Astrocyte (in vitro differentiated cells and primary cell): ENCODE measurements around the gene SMC6. TPM values are rescaled to one million over a fixed set of nuclear protein-coding genes. Genes with fewer than 3 reads are reported as not detected.

Source experiments
- DNase-seq: peaks from one replicate; pipeline ENCODE4 v3.0.0-alpha.2; 2010; ENCODE audit warnings: low read depth
- FAIRE-seq: peaks from 2 replicates; lab custom pipeline; 2011; peaks lifted over from hg19 to GRCh38; lab: Jason Lieb, UNC
- H2AFZ ChIP-seq: 2 replicates; pipeline ENCODE4 v1.6.0; 2012; ENCODE audit warnings: low read depth, low read length, inconsistent platforms
- H3K27ac ChIP-seq: 2 replicates; pipeline ENCODE4 v1.5.1; 2011; ENCODE audit warnings: low read depth, low read length, inconsistent platforms
- H3K27me3 ChIP-seq: 2 replicates; pipeline ENCODE4 v1.6.0; 2011; ENCODE audit warnings: low read length, inconsistent platforms; ENCODE audit not compliant: insufficient read depth
- H3K36me3 ChIP-seq: 2 replicates; pipeline ENCODE4 v1.5.1; 2011; ENCODE audit warnings: low read length, inconsistent platforms; ENCODE audit not compliant: insufficient read depth
- H3K4me1 ChIP-seq: 2 replicates; pipeline ENCODE4 v1.5.1; 2011; ENCODE audit warnings: low read length, inconsistent platforms; ENCODE audit not compliant: insufficient read depth
- H3K4me2 ChIP-seq: 2 replicates; pipeline ENCODE4 v1.6.0; 2012; ENCODE audit warnings: low read length, inconsistent platforms
- H3K4me3 ChIP-seq: 2 replicates; pipeline ENCODE4 v1.5.1; 2011; ENCODE audit warnings: low read depth, mild to moderate bottlenecking, low read length, inconsistent platforms; ENCODE audit not compliant: insufficient read depth
- H3K79me2 ChIP-seq: 2 replicates; pipeline ENCODE4 v1.6.0; 2012; ENCODE audit warnings: mild to moderate bottlenecking, low read length, inconsistent platforms; ENCODE audit not compliant: insufficient read depth
- H3K9ac ChIP-seq: 2 replicates; pipeline ENCODE4 v1.6.0; 2012; ENCODE audit warnings: mild to moderate bottlenecking, low read length, inconsistent platforms
- H3K9me3 ChIP-seq: 2 replicates; pipeline ENCODE4 v1.5.1; 2012; ENCODE audit warnings: low read depth, mild to moderate bottlenecking, low read length, inconsistent platforms; ENCODE audit not compliant: insufficient read depth
- H4K20me1 ChIP-seq: 2 replicates; pipeline ENCODE4 v1.6.0; 2012; ENCODE audit warnings: low read length, inconsistent platforms; ENCODE audit not compliant: insufficient read depth
- H3K27ac Mint-ChIP-seq: one replicate; pipeline ENCODE4 v1.8.0; 2021; ENCODE audit warnings: mild to moderate bottlenecking, mixed read lengths; ENCODE audit not compliant: unreplicated experiment
- H3K27me3 Mint-ChIP-seq: one replicate; pipeline ENCODE4 v1.8.0; 2021; ENCODE audit warnings: low read depth, mixed read lengths; ENCODE audit not compliant: unreplicated experiment
- H3K36me3 Mint-ChIP-seq: one replicate; pipeline ENCODE4 v1.8.0; 2021; ENCODE audit warnings: low read depth, mixed read lengths; ENCODE audit not compliant: unreplicated experiment
- H3K4me1 Mint-ChIP-seq: one replicate; pipeline ENCODE4 v1.8.0; 2021; ENCODE audit warnings: low read depth, mixed read lengths; ENCODE audit not compliant: unreplicated experiment
- H3K4me3 Mint-ChIP-seq: one replicate; pipeline ENCODE4 v1.8.0; 2021; ENCODE audit warnings: mild to moderate bottlenecking, moderate library complexity, mixed read lengths; ENCODE audit not compliant: unreplicated experiment
- H3K9me3 Mint-ChIP-seq: one replicate; pipeline ENCODE4 v1.8.0; 2021; ENCODE audit warnings: mild to moderate bottlenecking, mixed read lengths; ENCODE audit not compliant: unreplicated experiment
- EZH2 ChIP-seq: IDR thresholded peaks from 2 replicates; pipeline ENCODE4 v1.6.1; 2012; ENCODE audit warnings: mild to moderate bottlenecking, low read length, inconsistent platforms; ENCODE audit not compliant: insufficient read depth
- total RNA-seq: library from RNA; stranded (reverse); gene quantifications from 2 replicates; pipeline ENCODE4 v1.2.1, GENCODE V29; 2021
- TF ChIP-seq, protein P1 (sequence below): IDR thresholded peaks from 2 replicates; pipeline ENCODE4 v1.5.1; 2011; ENCODE audit warnings: low read depth, mild to moderate bottlenecking, inconsistent platforms, low read length, moderate library complexity; ENCODE audit not compliant: insufficient read depth

The SMC6 gene
- total RNA-seq, 1 donor from 2014 or later = 20.1 TPM

- TF ChIP-seq EZH2 = no peak
- TF ChIP-seq, protein P1, sequence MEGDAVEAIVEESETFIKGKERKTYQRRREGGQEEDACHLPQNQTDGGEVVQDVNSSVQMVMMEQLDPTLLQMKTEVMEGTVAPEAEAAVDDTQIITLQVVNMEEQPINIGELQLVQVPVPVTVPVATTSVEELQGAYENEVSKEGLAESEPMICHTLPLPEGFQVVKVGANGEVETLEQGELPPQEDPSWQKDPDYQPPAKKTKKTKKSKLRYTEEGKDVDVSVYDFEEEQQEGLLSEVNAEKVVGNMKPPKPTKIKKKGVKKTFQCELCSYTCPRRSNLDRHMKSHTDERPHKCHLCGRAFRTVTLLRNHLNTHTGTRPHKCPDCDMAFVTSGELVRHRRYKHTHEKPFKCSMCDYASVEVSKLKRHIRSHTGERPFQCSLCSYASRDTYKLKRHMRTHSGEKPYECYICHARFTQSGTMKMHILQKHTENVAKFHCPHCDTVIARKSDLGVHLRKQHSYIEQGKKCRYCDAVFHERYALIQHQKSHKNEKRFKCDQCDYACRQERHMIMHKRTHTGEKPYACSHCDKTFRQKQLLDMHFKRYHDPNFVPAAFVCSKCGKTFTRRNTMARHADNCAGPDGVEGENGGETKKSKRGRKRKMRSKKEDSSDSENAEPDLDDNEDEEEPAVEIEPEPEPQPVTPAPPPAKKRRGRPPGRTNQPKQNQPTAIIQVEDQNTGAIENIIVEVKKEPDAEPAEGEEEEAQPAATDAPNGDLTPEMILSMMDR = no peak
- peaks cover 3% of the 10 kb centered on the region for H3K36me3 Mint-ChIP-seq
- H3K4me1 Mint-ChIP-seq = no peaks in the 10 kb centered on the region
- Histone ChIP-seq H4K20me1 (no peaks in the 10 kb centered on the region), H3K4me3 (no peak overlapping the region), H3K9ac (no peak overlapping the region), H2AFZ (no peak overlapping the region), H3K27me3 (no peaks in the 10 kb centered on the region), H3K27ac (no peak overlapping the region), H3K4me1 (no peaks in the 10 kb centered on the region), H3K36me3 (peaks cover 37% of the 10 kb centered on the region), H3K9me3 (no peaks in the 10 kb centered on the region), H3K4me2 (no peak overlapping the region), H3K79me2 (no peaks in the 10 kb centered on the region)
- H3K27ac Mint-ChIP-seq = peak overlapping the region; percentile 18
- DNase-seq (no peak), FAIRE-seq (no peak)
- H3K9me3 Mint-ChIP-seq = no peaks in the 10 kb centered on the region
- H3K4me3 Mint-ChIP-seq = no peak overlapping the region
- no peaks in the 10 kb centered on the region for H3K27me3 Mint-ChIP-seq
Measured at GRCh38 chr2:17728210-17728609, 25.4 kb downstream of the SMC6 start.

DNA sequence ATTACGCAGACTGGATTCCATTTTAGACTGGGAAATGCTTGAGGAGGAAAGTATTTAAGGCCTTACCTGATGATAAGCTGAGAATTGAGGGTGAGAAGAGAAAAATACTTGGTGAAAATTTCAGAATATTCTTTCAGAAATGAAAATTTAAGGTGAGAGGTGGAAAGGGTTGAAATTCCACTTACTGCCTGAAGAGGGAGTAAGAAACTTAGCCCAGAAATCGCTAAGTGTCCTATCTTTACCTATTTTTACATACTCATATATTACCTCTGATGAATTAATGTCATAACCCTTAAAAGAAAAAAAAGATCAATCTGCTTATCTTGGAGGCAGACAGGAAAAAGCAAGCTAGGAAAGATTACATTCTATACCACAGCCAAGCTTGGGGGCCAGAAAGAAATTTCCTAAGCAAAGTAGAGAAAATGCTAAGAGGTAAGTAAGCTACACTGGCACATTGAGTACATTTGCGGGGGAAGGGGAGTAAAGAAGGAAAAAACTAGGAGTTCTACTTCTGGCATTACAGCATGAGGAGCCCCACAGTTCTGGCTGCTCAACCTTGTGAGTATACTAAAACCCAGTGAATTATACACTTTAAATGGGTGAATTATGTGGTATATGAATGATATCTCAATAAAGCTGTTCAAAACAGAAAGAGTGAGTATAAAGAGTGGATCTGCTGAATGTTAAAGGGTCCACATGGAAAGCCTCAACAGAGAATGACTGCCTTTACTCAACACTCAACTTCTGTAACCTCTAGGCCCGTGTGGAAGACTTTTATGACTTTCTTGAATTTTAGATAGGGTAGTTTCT, 33.8 kb downstream of the SMC6 start:
- Histone ChIP-seq H3K4me1 (no peaks in the 10 kb centered on the region), H3K4me2 (no peak overlapping the region), H4K20me1 (no peaks in the 10 kb centered on the region), H3K9ac (no peak overlapping the region), H3K36me3 (peaks cover 48% of the 10 kb centered on the region), H3K9me3 (no peaks in the 10 kb centered on the region), H3K27me3 (no peaks in the 10 kb centered on the region), H3K27ac (no peak overlapping the region), H3K79me2 (no peaks in the 10 kb centered on the region), H2AFZ (no peak overlapping the region), H3K4me3 (no peak overlapping the region)
- DNase-seq = peak; percentile 6
- peaks cover 2% of the 10 kb centered on the region for H3K36me3 Mint-ChIP-seq
- H3K4me1 Mint-ChIP-seq = no peaks in the 10 kb centered on the region
- no peaks in the 10 kb centered on the region for H3K27me3 Mint-ChIP-seq
- H3K27ac Mint-ChIP-seq = no peak overlapping the region
- H3K9me3 Mint-ChIP-seq = no peaks in the 10 kb centered on the region
- H3K4me3 Mint-ChIP-seq = no peak overlapping the region
- no peak for FAIRE-seq
- TF ChIP-seq, protein P1 = peak; percentile 72
- TF ChIP-seq EZH2 = no peak

- H3K27me3 ChIP-seq = no peaks in the 10 kb centered on the region
- peaks cover 41% of the 10 kb centered on the region for H3K36me3 ChIP-seq
- Mint-ChIP-seq H3K27ac (no peak overlapping the region), H3K4me3 (no peak overlapping the region), H3K9me3 (no peaks in the 10 kb centered on the region), H3K36me3 (peaks cover 2% of the 10 kb centered on the region), H3K27me3 (no peaks in the 10 kb centered on the region), H3K4me1 (no peaks in the 10 kb centered on the region)
- H3K79me2 ChIP-seq = no peaks in the 10 kb centered on the region
- no peak overlapping the region for H3K4me2 ChIP-seq
- no peak overlapping the region for H3K27ac ChIP-seq
- no peak for TF ChIP-seq EZH2
- TF ChIP-seq, protein P1 = no peak
- H3K4me1 ChIP-seq = no peaks in the 10 kb centered on the region
- no peak overlapping the region for H3K4me3 ChIP-seq
- DNase-seq (no peak), FAIRE-seq (no peak)
- H3K9ac ChIP-seq = no peak overlapping the region
- no peaks in the 10 kb centered on the region for H3K9me3 ChIP-seq
- no peaks in the 10 kb centered on the region for H4K20me1 ChIP-seq
- no peak overlapping the region for H2AFZ ChIP-seq
Measured at GRCh38 chr2:17718689-17719088, 34.9 kb downstream of the SMC6 start.
